HEK293 (cell line): Measurements from ENCODE around the gene TMEM125.

Source experiments
- CTCF ChIA-PET: fragments of 350-600 bp; formaldehyde crosslinking; extraction: SDS; loops from one replicate; lab custom pipeline; 2021; ENCODE audit warnings: antibody characterized with exemption; lab: Yijun Ruan, JAX
- POLR2A ChIA-PET: fragments of 300-600 bp; formaldehyde crosslinking; extraction: SDS; loops from one replicate; lab custom pipeline; 2020; ENCODE audit warnings: antibody characterized with exemption, inconsistent platforms; lab: Yijun Ruan, JAX
- H3K27ac ChIP-seq: fragments of 200-500 bp; sonication (Bioruptor generic); 2 replicates; pipeline ENCODE4 v1.5.1; 2014; ENCODE audit warnings: low read depth, low read length, control low read depth, inconsistent platforms; ENCODE audit errors: extremely low read depth
- H3K36me3 ChIP-seq, 2 experiments: fragments of 200-500 bp in 1 of 2; sonication (Bioruptor generic) in 1 of 2; 1 replicate in 1 of 2; 2 replicates in 1 of 2; pipeline ENCODE4 v1.5.1; 2014 to 2017; ENCODE audit warnings: inconsistent platforms in 2 of 2, low read length in 2 of 2; ENCODE audit not compliant: control insufficient read depth in 2 of 2, insufficient read depth in 1 of 2
- H3K4me1 ChIP-seq: fragments of 200-500 bp; sonication (Bioruptor generic); 2 replicates; pipeline ENCODE4 v1.5.1; 2014; ENCODE audit warnings: mild to moderate bottlenecking, low read length, inconsistent platforms; ENCODE audit not compliant: control insufficient read depth, insufficient read depth
- H3K4me3 ChIP-seq: 2 replicates; pipeline ENCODE4 v1.5.1; 2011; ENCODE audit warnings: low read depth, mild to moderate bottlenecking, control low read depth, low read length, moderate library complexity
- H3K9me3 ChIP-seq: fragments of 200-500 bp; sonication (Bioruptor generic); 2 replicates; pipeline ENCODE4 v1.5.1; 2014; ENCODE audit warnings: low read depth, low read length, inconsistent platforms; ENCODE audit not compliant: control insufficient read depth, insufficient read depth
- ATF2 ChIP-seq: fragments of 450-650 bp; formaldehyde crosslinking; IDR thresholded peaks from 2 replicates; pipeline ENCODE4 v1.5.1; 2016; ENCODE audit warnings: missing biosample characterization, missing genetic modification characterization, low read depth
- FEZF1 ChIP-seq: fragments of 450-650 bp; formaldehyde crosslinking; IDR thresholded peaks from 2 replicates; pipeline ENCODE4 v1.5.1; 2016; ENCODE audit warnings: missing biosample characterization, missing genetic modification characterization
- KLF16 ChIP-seq: fragments of 450-650 bp; formaldehyde crosslinking; IDR thresholded peaks from 2 replicates; pipeline ENCODE4 v1.5.1; 2017; ENCODE audit warnings: missing biosample characterization, missing genetic modification characterization
- PATZ1 ChIP-seq: fragments of 450-650 bp; formaldehyde crosslinking; IDR thresholded peaks from 2 replicates; pipeline ENCODE4 v1.5.1; 2016; ENCODE audit warnings: missing biosample characterization, missing genetic modification characterization
- PRDM1 ChIP-seq: fragments of 450-650 bp; formaldehyde crosslinking; IDR thresholded peaks from 2 replicates; pipeline ENCODE4; 2016; ENCODE audit warnings: missing biosample characterization, missing genetic modification characterization
- PRDM2 ChIP-seq: fragments of 450-650 bp; formaldehyde crosslinking; IDR thresholded peaks from 2 replicates; pipeline ENCODE4 v1.5.1; 2016; ENCODE audit warnings: missing biosample characterization, missing genetic modification characterization, borderline replicate concordance
- YY2 ChIP-seq: fragments of 450-650 bp; formaldehyde crosslinking; IDR thresholded peaks from 2 replicates; pipeline ENCODE4 v1.5.1; 2016; ENCODE audit warnings: missing biosample characterization, missing genetic modification characterization
- ZBTB48 ChIP-seq: fragments of 450-650 bp; formaldehyde crosslinking; IDR thresholded peaks from 2 replicates; pipeline ENCODE4 v1.5.1; 2016; ENCODE audit warnings: missing biosample characterization, missing genetic modification characterization
- ZFP37 ChIP-seq: fragments of 450-650 bp; formaldehyde crosslinking; IDR thresholded peaks from 2 replicates; pipeline ENCODE4 v1.5.1; 2016; ENCODE audit warnings: missing biosample characterization, missing genetic modification characterization
- ZFP69B ChIP-seq: fragments of 450-650 bp; formaldehyde crosslinking; IDR thresholded peaks from 2 replicates; pipeline ENCODE4 v1.5.1; 2016; ENCODE audit warnings: missing biosample characterization, missing genetic modification characterization
- ZNF112 ChIP-seq: fragments of 450-650 bp; formaldehyde crosslinking; IDR thresholded peaks from 2 replicates; pipeline ENCODE4 v1.5.0; 2017; ENCODE audit warnings: missing biosample characterization, missing genetic modification characterization
- ZNF114 ChIP-seq: fragments of 450-650 bp; formaldehyde crosslinking; IDR thresholded peaks from 2 replicates; pipeline ENCODE4 v1.5.0; 2017; ENCODE audit warnings: missing biosample characterization, missing genetic modification characterization
- ZNF155 ChIP-seq: fragments of 450-650 bp; formaldehyde crosslinking; IDR thresholded peaks from 2 replicates; pipeline ENCODE4 v1.5.1; 2016; ENCODE audit warnings: missing biosample characterization, missing genetic modification characterization
- ZNF157 ChIP-seq: fragments of 450-650 bp; formaldehyde crosslinking; IDR thresholded peaks from 2 replicates; pipeline ENCODE4 v1.5.1; 2016; ENCODE audit warnings: missing biosample characterization, missing genetic modification characterization
- ZNF19 ChIP-seq: fragments of 450-650 bp; formaldehyde crosslinking; IDR thresholded peaks from 2 replicates; pipeline ENCODE4; 2016; ENCODE audit warnings: missing biosample characterization, missing genetic modification characterization, low read depth
- ZNF202 ChIP-seq: fragments of 450-650 bp; formaldehyde crosslinking; IDR thresholded peaks from 2 replicates; pipeline ENCODE4 v1.5.1; 2016; ENCODE audit warnings: missing biosample characterization, missing genetic modification characterization, borderline replicate concordance
- ZNF223 ChIP-seq: fragments of 450-650 bp; formaldehyde crosslinking; IDR thresholded peaks from 2 replicates; pipeline ENCODE4 v1.5.1; 2016; ENCODE audit warnings: missing biosample characterization, missing genetic modification characterization
- ZNF548 ChIP-seq: fragments of 450-650 bp; formaldehyde crosslinking; IDR thresholded peaks from 2 replicates; pipeline ENCODE4 v1.5.1; 2016; ENCODE audit warnings: missing biosample characterization, missing genetic modification characterization
- ZNF558 ChIP-seq: fragments of 450-650 bp; formaldehyde crosslinking; IDR thresholded peaks from 2 replicates; pipeline ENCODE4 v1.5.1; 2016; ENCODE audit warnings: missing biosample characterization, missing genetic modification characterization
- ZNF623 ChIP-seq: fragments of 450-650 bp; formaldehyde crosslinking; IDR thresholded peaks from 2 replicates; pipeline ENCODE4 v1.5.1; 2016; ENCODE audit warnings: missing biosample characterization, missing genetic modification characterization
- ZNF660 ChIP-seq: fragments of 450-650 bp; IDR thresholded peaks from 2 replicates; pipeline ENCODE4 v1.5.1; 2018; ENCODE audit warnings: missing biosample characterization, mild to moderate bottlenecking, missing genetic modification characterization
- ZNF837 ChIP-seq: fragments of 450-650 bp; formaldehyde crosslinking; IDR thresholded peaks from 2 replicates; pipeline ENCODE4 v1.5.1; 2016; ENCODE audit warnings: missing biosample characterization, missing genetic modification characterization

TMEM125 gene

GRCh38 chr1:43241413-43241836, 28.4 kb upstream of the TMEM125 start (continued):
- TF ChIP-seq PATZ1 (tag by site-specific recombination) (no peak), ZNF548 (tag by site-specific recombination) (no peak)

- Histone ChIP-seq H3K27ac (no peak overlapping the region), H3K4me3 (no peak overlapping the region), H3K9me3 (no peaks in the 10 kb centered on the region), H3K36me3 (no peaks in the 10 kb centered on the region), H3K4me1 (no peaks in the 10 kb centered on the region)
- ChIA-PET CTCF (interaction anchor here (0.6 to 1.7 kb wide), 3 partner anchors 16 to 756 kb away, joined by 3 to 4 read pairs (median 4); no protein-coding TSS in a partner anchor), POLR2A (no interaction called here)
- no peak for TF ChIP-seq ZNF623 (tag by site-specific recombination)
- TF ChIP-seq ZFP69B (tag by site-specific recombination): no peak
- TF ChIP-seq ZNF157 (tag by site-specific recombination): no peak
- TF ChIP-seq ZNF112: no peak
- no peak for TF ChIP-seq ZNF223
- TF ChIP-seq ZNF837 (tag by site-specific recombination): no peak
- TF ChIP-seq ZNF19 (tag by site-specific recombination): no peak
- TF ChIP-seq ZNF155 (tag by site-specific recombination): no peak
- TF ChIP-seq ATF2: no peak
- TF ChIP-seq PRDM1 (tag by site-specific recombination): no peak
These were observed 26.5 kb upstream of the TMEM125 start for GRCh38 chr1:43243299-43243698.

- no peaks in the 10 kb centered on the region for H3K4me1 ChIP-seq
- no peak overlapping the region for H3K4me3 ChIP-seq
- POLR2A ChIA-PET: no interaction called here
- H3K27ac ChIP-seq: no peak overlapping the region
- CTCF ChIA-PET: interaction anchor here (0.6 kb wide), 1 partner anchor 72 kb away, joined by 4 read pairs; no protein-coding TSS in a partner anchor
- no peaks in the 10 kb centered on the region for H3K9me3 ChIP-seq
- H3K36me3 ChIP-seq: no peaks in the 10 kb centered on the region
- no peak for TF ChIP-seq ZNF660 (tag by site-specific recombination)
- TF ChIP-seq ZNF202 (tag by site-specific recombination): no peak
- no peak for TF ChIP-seq PRDM2 (tag by site-specific recombination)
- no peak for TF ChIP-seq ZNF114 (tag by site-specific recombination)
- no peak for TF ChIP-seq ZFP37 (tag by site-specific recombination)
- no peak for TF ChIP-seq ATF2
- no peak for TF ChIP-seq FEZF1 (tag by site-specific recombination)
- no peak for TF ChIP-seq YY2 (tag by site-specific recombination)
- no peak for TF ChIP-seq KLF16 (tag by site-specific recombination)
- TF ChIP-seq ZNF558 (tag by site-specific recombination): no peak
- TF ChIP-seq ZBTB48: no peak
These were observed 23.1 kb upstream of the TMEM125 start for GRCh38 chr1:43246466-43247213.
